IMR-90 (cell line): ENCODE data around the gene GRAMD1B. TPM values are rescaled to one million over a fixed set of nuclear protein-coding genes. Genes with fewer than 3 reads are reported as not detected.

Source experiments
- ATAC-seq: fragments of 200-7000 bp; cut with Tn5 transposase; 2 replicates; pipeline ENCODE4 v1.9.1; 2020; ENCODE audit warnings: low read depth, mild to moderate bottlenecking, moderate library complexity
- BruUV-seq: library from RNA; stranded (reverse); fragments of 400-500 nt; replicated peaks from 2 replicates; lab custom pipeline; 2021; lab: Mats Ljungman, UMichigan
- CTCF ChIA-PET: fragments of 300-600 bp; formaldehyde crosslinking; extraction: SDS; loops from one replicate; lab custom pipeline; 2021; ENCODE audit warnings: antibody characterized with exemption; lab: Yijun Ruan, JAX
- POLR2A ChIA-PET: fragments of 300-600 bp; sonication (Branson Sonifier 250); formaldehyde crosslinking; loops from one replicate; lab custom pipeline; 2022; ENCODE audit warnings: antibody characterized with exemption; ENCODE audit not compliant: unreplicated experiment; lab: Charles Lee
- DNase-seq: peaks from one replicate; pipeline ENCODE4 v3.0.0; 2013
- H2AFZ ChIP-seq: replicated peaks from 2 replicates; pipeline ENCODE3; 2013; ENCODE audit warnings: low read length, mild to moderate bottlenecking; ENCODE audit not compliant: poor library complexity
- H2AK5ac ChIP-seq: 2 replicates; pipeline ENCODE4 v1.6.1; 2013; ENCODE audit warnings: low read depth, low read length, inconsistent platforms
- H2AK9ac ChIP-seq: replicated peaks from 2 replicates; pipeline ENCODE3; 2013; ENCODE audit warnings: mild to moderate bottlenecking, low read depth, low read length, moderate library complexity; ENCODE audit not compliant: poor library complexity
- H2BK120ac ChIP-seq: 2 replicates; pipeline ENCODE4 v1.6.1; 2013; ENCODE audit warnings: low read depth, low read length, inconsistent platforms
- H2BK15ac ChIP-seq: 3 replicates; pipeline ENCODE4 v1.6.1; 2013; ENCODE audit warnings: low read depth, low read length, inconsistent platforms
- H2BK20ac ChIP-seq: 2 replicates; pipeline ENCODE4 v1.6.1; 2013; ENCODE audit warnings: low read depth, mild to moderate bottlenecking, inconsistent platforms, low read length, moderate library complexity
- H2BK5ac ChIP-seq: 2 replicates; pipeline ENCODE4 v1.6.1; 2013; ENCODE audit warnings: mild to moderate bottlenecking, low read depth, low read length, inconsistent platforms; ENCODE audit not compliant: poor library complexity, severe bottlenecking
- H3K14ac ChIP-seq: replicated peaks from 2 replicates; pipeline ENCODE4 v1.6.1; 2013; ENCODE audit warnings: low read depth, low read length, inconsistent platforms
- H3K18ac ChIP-seq: 2 replicates; pipeline ENCODE4 v1.6.1; 2013; ENCODE audit warnings: low read depth, low read length, control low read depth
- H3K23ac ChIP-seq: 2 replicates; pipeline ENCODE4 v1.6.1; 2013; ENCODE audit warnings: low read depth, low read length, inconsistent platforms
- H3K27ac ChIP-seq: 2 replicates; pipeline ENCODE4 v1.5.1; 2013; ENCODE audit warnings: mild to moderate bottlenecking, control low read depth, low read length; ENCODE audit not compliant: insufficient read depth
- H3K27me3 ChIP-seq: 2 replicates; pipeline ENCODE4 v1.6.1; 2013; ENCODE audit warnings: low read length; ENCODE audit not compliant: control insufficient read depth, insufficient read depth
- H3K36me3 ChIP-seq: 2 replicates; pipeline ENCODE4 v1.6.1; 2013; ENCODE audit warnings: low read length, mixed read lengths; ENCODE audit not compliant: control insufficient read depth, insufficient read depth
- H3K4ac ChIP-seq: 2 replicates; pipeline ENCODE4 v1.6.1; 2013; ENCODE audit warnings: low read depth, low read length, inconsistent platforms
- H3K4me1 ChIP-seq: 2 replicates; pipeline ENCODE4 v1.6.1; 2013; ENCODE audit warnings: low read length, mixed read lengths; ENCODE audit not compliant: control insufficient read depth, insufficient read depth
- H3K4me2 ChIP-seq: 2 replicates; pipeline ENCODE4 v1.6.1; 2013; ENCODE audit warnings: low read depth, mild to moderate bottlenecking, control low read depth, low read length, moderate library complexity
- H3K4me3 ChIP-seq: 2 replicates; pipeline ENCODE4 v1.5.1; 2013; ENCODE audit warnings: low read depth, mild to moderate bottlenecking, control low read depth, low read length, moderate library complexity; ENCODE audit not compliant: insufficient read depth
- H3K56ac ChIP-seq: 2 replicates; pipeline ENCODE4 v1.6.1; 2013; ENCODE audit warnings: low read length, inconsistent platforms; ENCODE audit not compliant: insufficient read depth; ENCODE audit errors: extremely low read depth
- H3K79me1 ChIP-seq, 2 experiments: 2 replicates each; pipeline ENCODE4 v1.6.1; 2013; ENCODE audit warnings: low read length in 2 of 2, inconsistent platforms in 1 of 2, low read depth in 1 of 2
- H3K9ac ChIP-seq: 2 replicates; pipeline ENCODE4 v1.6.1; 2013; ENCODE audit warnings: low read depth, low read length, control low read depth
- H3K9me1 ChIP-seq: 2 replicates; pipeline ENCODE4 v1.6.1; 2013; ENCODE audit warnings: low read length, inconsistent platforms; ENCODE audit not compliant: insufficient read depth
- H3K9me3 ChIP-seq: 2 replicates; pipeline ENCODE4 v1.6.1; 2013; ENCODE audit warnings: low read length; ENCODE audit not compliant: control insufficient read depth, insufficient read depth
- H4K20me1 ChIP-seq: 2 replicates; pipeline ENCODE4 v1.6.1; 2013; ENCODE audit warnings: low read length, inconsistent platforms; ENCODE audit not compliant: insufficient read depth
- H4K5ac ChIP-seq: 2 replicates; pipeline ENCODE4 v1.6.1; 2013; ENCODE audit warnings: mild to moderate bottlenecking, low read depth, low read length, control low read depth
- H4K8ac ChIP-seq, 2 experiments: 2 replicates each; pipeline ENCODE4 v1.6.1; 2013; ENCODE audit warnings: low read depth in 2 of 2, low read length in 2 of 2, control low read depth in 1 of 2, inconsistent platforms in 1 of 2
- H4K91ac ChIP-seq: 2 replicates; pipeline ENCODE4 v1.6.1; 2013; ENCODE audit warnings: low read depth, low read length, inconsistent platforms; ENCODE audit not compliant: insufficient read depth
- BHLHE40 ChIP-seq: fragments of 150-350 bp; IDR thresholded peaks from 2 replicates; pipeline ENCODE4 v1.6.1; 2016; ENCODE audit warnings: mild to moderate bottlenecking, low read depth, low read length
- CEBPB ChIP-seq: IDR thresholded peaks from 2 replicates; pipeline ENCODE4 v1.6.1; 2012; ENCODE audit warnings: low read depth, low read length, improper control_type of control experiment
- CHD1 ChIP-seq: IDR thresholded peaks from 2 replicates; pipeline ENCODE4 v1.6.1; 2012; ENCODE audit warnings: low read depth, low read length, improper control_type of control experiment
- CTCF ChIP-seq: conservative IDR thresholded peaks from 2 replicates; pipeline ENCODE4 v1.5.1; 2012; ENCODE audit warnings: mild to moderate bottlenecking, low read depth, low read length, improper control_type of control experiment
- ELK1 ChIP-seq: fragments of 150-350 bp; IDR thresholded peaks from 2 replicates; pipeline ENCODE4 v1.6.1; 2016; ENCODE audit warnings: low read depth, mild to moderate bottlenecking, low read length, moderate library complexity, borderline replicate concordance
- FOS ChIP-seq: fragments of 150-350 bp; IDR thresholded peaks from 2 replicates; pipeline ENCODE4 v1.6.1; 2016; ENCODE audit warnings: low read depth, low read length
- MAFK ChIP-seq: IDR thresholded peaks from 2 replicates; pipeline ENCODE4 v1.6.1; 2012; ENCODE audit warnings: low read depth, low read length, improper control_type of control experiment
- MAZ ChIP-seq: IDR thresholded peaks from 2 replicates; pipeline ENCODE4 v1.6.1; 2012; ENCODE audit warnings: low read depth, mild to moderate bottlenecking, low read length, improper control_type of control experiment, moderate library complexity, borderline replicate concordance
- MXI1 ChIP-seq: IDR thresholded peaks from 2 replicates; pipeline ENCODE4 v1.6.1; 2012; ENCODE audit warnings: low read depth, mild to moderate bottlenecking, low read length, moderate library complexity, borderline replicate concordance
- NFE2L2 ChIP-seq: fragments of 150-350 bp; IDR thresholded peaks from 2 replicates; pipeline ENCODE4 v1.6.1; 2016; ENCODE audit warnings: low read depth, mild to moderate bottlenecking, low read length
- POLR2A ChIP-seq: IDR thresholded peaks from 2 replicates; pipeline ENCODE4 v1.6.1; 2012; ENCODE audit warnings: mild to moderate bottlenecking, low read depth, low read length
- RAD21 ChIP-seq: IDR thresholded peaks from 2 replicates; pipeline ENCODE4 v1.6.1; 2012; ENCODE audit warnings: low read length, improper control_type of control experiment
- RCOR1 ChIP-seq: IDR thresholded peaks from 2 replicates; pipeline ENCODE4 v1.6.1; 2012; ENCODE audit warnings: mild to moderate bottlenecking, low read length, improper control_type of control experiment; ENCODE audit not compliant: insufficient replicate concordance
- RFX5 ChIP-seq: IDR thresholded peaks from 2 replicates; pipeline ENCODE4 v1.8.0; 2012; ENCODE audit warnings: low read depth, mild to moderate bottlenecking, low read length, moderate library complexity
- SMC3 ChIP-seq: fragments of 150-350 bp; IDR thresholded peaks from 2 replicates; pipeline ENCODE4 v1.6.1; 2016; ENCODE audit warnings: low read depth, mild to moderate bottlenecking, antibody characterized with exemption, low read length, moderate library complexity
- USF2 ChIP-seq: fragments of 150-350 bp; IDR thresholded peaks from 2 replicates; pipeline ENCODE4 v1.6.1; 2017; ENCODE audit warnings: mild to moderate bottlenecking, antibody characterized with exemption, low read length, low read depth
- WGBS, 2 experiments: methylation state at CpG; one replicate each; pipeline versions ENCODE4 v1.1.5 to v1.1.7; 2013; ENCODE audit warnings: missing lambda C conversion rate in 2 of 2; ENCODE audit not compliant: insufficient read length in 1 of 2; ENCODE audit errors: extremely low coverage in 2 of 2; 5-methylcytosine and 5-hydroxymethylcytosine counted together
- dilution Hi-C: fragments of 300-500 bp; cut with HindIII; formaldehyde crosslinking; loops from one replicate; pipeline ENCODE4 v1.14.3; 2018; ENCODE audit warnings: low sequenced_read_pairs; ENCODE audit not compliant: unreplicated experiment
- in situ Hi-C: fragments of 300-500 bp; cut with MboI; formaldehyde crosslinking; loops from 3 replicates; pipeline ENCODE4 v1.14.3; 2019; ENCODE audit warnings: low sequenced_read_pairs, inconsistent platforms, mixed read lengths
- intact Hi-C: fragments of 100-400 bp; cut with micrococcal nuclease; formaldehyde crosslinking; loops from 2 replicates; pipeline ENCODE4 v1.10.0; 2022
- polyA plus RNA-seq, 3 experiments: library from polyadenylated mRNA; depleted of rRNA; stranded (reverse); fragments of >200 nt; gene quantifications; 2 replicates each; pipeline ENCODE4 v1.2.3, GENCODE V29; 2012; ENCODE audit warnings: low replicate concordance in 1 of 3
- total RNA-seq: library from RNA; depleted of rRNA; stranded (reverse); fragments of >200 nt; gene quantifications from 2 replicates; pipeline ENCODE4 v1.2.3, GENCODE V29; 2012

Gene GRAMD1B
- total and polyA plus RNA-seq, 2 of the 4 experiments (the other 2 are of a cell fraction): 7.1 to 7.2 TPM

- Histone ChIP-seq H3K27ac (no peak overlapping the region), H3K9me1 (no peaks in the 10 kb centered on the region), H3K4me1 (no peaks in the 10 kb centered on the region), H3K56ac (no peak overlapping the region), H3K27me3 (peaks cover 18% of the 10 kb centered on the region), H3K4me2 (no peak overlapping the region), H3K4me3 (no peak overlapping the region), H3K14ac (no peak overlapping the region), H4K8ac (no peak overlapping the region), H2BK120ac (no peak overlapping the region), H3K79me1 (no peaks in the 10 kb centered on the region), H2AFZ (peak overlapping the region; percentile 94), H3K36me3 (no peaks in the 10 kb centered on the region), H2AK5ac (no peak overlapping the region), H3K9me3 (no peaks in the 10 kb centered on the region), H2AK9ac (no peak overlapping the region), H3K4ac (no peak overlapping the region), H2BK5ac (no peak overlapping the region), H3K9ac (no peak overlapping the region), H4K91ac (no peak overlapping the region), H2BK20ac (no peak overlapping the region), H4K5ac (no peak overlapping the region), H3K18ac (no peak overlapping the region), H2BK15ac (no peak overlapping the region), H3K23ac (no peak overlapping the region), H4K20me1 (no peaks in the 10 kb centered on the region)
- ChIA-PET POLR2A (no interaction called here), CTCF (interaction anchor here (1.9 kb wide), 1 partner anchor 54 kb away, joined by 6 read pairs; no protein-coding TSS in a partner anchor)
- dilution Hi-C loops (no loop called here), in situ Hi-C loops (no loop called here), intact Hi-C loops (no loop called here)
- no peak for DNase-seq
- WGBS, 2 experiments: 10% methylated on average over 2 of the region's 10 CpGs; no CpG with 5 or more reads in 1 of the 2 experiments
- no peak for ATAC-seq
- no peak for TF ChIP-seq RAD21
- TF ChIP-seq USF2: no peak
- TF ChIP-seq MAZ: no peak
- TF ChIP-seq RFX5: no peak
- no peak for TF ChIP-seq CTCF
- no peak for TF ChIP-seq SMC3
- TF ChIP-seq NFE2L2: no peak
- TF ChIP-seq POLR2A: no peak
- no peak for TF ChIP-seq CHD1
- TF ChIP-seq CEBPB: no peak
- TF ChIP-seq MAFK: no peak
- no peak for TF ChIP-seq BHLHE40
- TF ChIP-seq MXI1: no peak
- TF ChIP-seq ELK1: no peak
- no peak for TF ChIP-seq FOS
- TF ChIP-seq RCOR1: no peak
- no TSS peak for BruUV-seq
Observed at GRCh38 chr11:123653483-123653826, 223.4 kb downstream of the GRAMD1B start.
